CD14-positive monocyte (primary cell): Measurements from ENCODE around the gene ANO2. TPM values are rescaled to one million over a fixed set of nuclear protein-coding genes. Genes with fewer than 3 reads are reported as not detected.

Experiments used
- DNase-seq, 3 donors: peaks; one replicate each; pipeline ENCODE4 v3.0.0-alpha.2; 2011 to 2022
- H2AFZ ChIP-seq: 2 replicates; pipeline ENCODE4 v1.6.0; 2012; ENCODE audit warnings: mild to moderate bottlenecking, low read depth, low read length, inconsistent platforms; ENCODE audit not compliant: insufficient read depth, poor library complexity, severe bottlenecking
- H3K27ac ChIP-seq, 2 donors: 1 replicate in 1 of 2; 2 replicates in 1 of 2; pipeline ENCODE4 v1.5.1; 2012 to 2013; ENCODE audit warnings: low read length in 2 of 2, control low read depth in 1 of 2, inconsistent platforms in 1 of 2, low read depth in 1 of 2, mild to moderate bottlenecking in 1 of 2
- H3K27me3 ChIP-seq, 2 donors: one replicate each; pipeline versions ENCODE4 v1.6.0 to v1.6.1; 2011 to 2013; ENCODE audit warnings: low read length in 2 of 2; ENCODE audit not compliant: control insufficient read depth in 2 of 2, insufficient read depth in 2 of 2
- H3K36me3 ChIP-seq, 2 donors: replicated peaks in 1 of 2; 1 replicate in 1 of 2; 2 replicates in 1 of 2; pipeline versions ENCODE4 v1.5.1 to v1.6.1; 2012 to 2013; ENCODE audit warnings: low read length in 2 of 2, control low read depth in 1 of 2, inconsistent platforms in 1 of 2, mild to moderate bottlenecking in 1 of 2; ENCODE audit not compliant: insufficient read depth in 2 of 2, control insufficient read depth in 1 of 2
- H3K4me1 ChIP-seq, 2 donors: 1 replicate in 1 of 2; 2 replicates in 1 of 2; pipeline versions ENCODE4 v1.5.1 to v1.6.1; 2012 to 2013; ENCODE audit warnings: low read length in 2 of 2, control low read depth in 1 of 2, inconsistent platforms in 1 of 2, mild to moderate bottlenecking in 1 of 2, moderate library complexity in 1 of 2; ENCODE audit not compliant: insufficient read depth in 2 of 2, control insufficient read depth in 1 of 2
- H3K4me2 ChIP-seq: replicated peaks from 2 replicates; pipeline ENCODE3; 2012; ENCODE audit warnings: low read length, moderate library complexity, mild to moderate bottlenecking; ENCODE audit not compliant: poor library complexity, severe bottlenecking; ENCODE audit errors: extremely low read depth
- H3K4me3 ChIP-seq, 3 experiments: fragments of 200-600 bp in 1 of 3; sonication (generic) in 1 of 3; replicated peaks in 1 of 3; 1 replicate in 2 of 3; 2 replicates in 1 of 3; pipeline ENCODE4 v1.5.1; 2011 to 2013; ENCODE audit warnings: low read length in 3 of 3, mild to moderate bottlenecking in 3 of 3, control low read depth in 2 of 3, low read depth in 2 of 3, inconsistent platforms in 1 of 3, moderate library complexity in 1 of 3
- H3K79me2 ChIP-seq: 2 replicates; pipeline ENCODE4 v1.6.0; 2012; ENCODE audit warnings: mild to moderate bottlenecking, control low read depth, inconsistent platforms, low read length, moderate library complexity; ENCODE audit not compliant: insufficient read depth
- H3K9ac ChIP-seq: 2 replicates; pipeline ENCODE4 v1.6.0; 2017; ENCODE audit warnings: low read length, mild to moderate bottlenecking; ENCODE audit not compliant: insufficient read depth, poor library complexity, severe bottlenecking
- H3K9me3 ChIP-seq, 2 donors: replicated peaks in 1 of 2; 1 replicate in 1 of 2; 2 replicates in 1 of 2; pipeline versions ENCODE4 v1.5.1 to v1.6.1; 2012 to 2013; ENCODE audit warnings: low read length in 2 of 2, control low read depth in 1 of 2; ENCODE audit not compliant: control insufficient read depth in 1 of 2, insufficient read depth in 1 of 2
- H4K20me1 ChIP-seq: 2 replicates; pipeline ENCODE4 v1.6.0; 2012; ENCODE audit warnings: mild to moderate bottlenecking, low read length, control low read depth, moderate library complexity; ENCODE audit not compliant: insufficient read depth
- H3K27ac Mint-ChIP-seq, 7 donors: one replicate each; pipeline ENCODE4 v1.8.0; 2020; ENCODE audit warnings: mild to moderate bottlenecking in 7 of 7, mixed read lengths in 7 of 7, moderate library complexity in 6 of 7, inconsistent platforms in 2 of 7
- H3K27me3 Mint-ChIP-seq, 3 donors: one replicate each; pipeline ENCODE4 v1.8.0; 2021 to 2022; ENCODE audit warnings: low read depth in 3 of 3, mild to moderate bottlenecking in 3 of 3, mixed read lengths in 3 of 3, moderate library complexity in 3 of 3, inconsistent platforms in 1 of 3
- H3K36me3 Mint-ChIP-seq, 2 donors: one replicate each; pipeline ENCODE4 v1.8.0; 2020; ENCODE audit warnings: mixed read lengths in 2 of 2, inconsistent platforms in 1 of 2, mild to moderate bottlenecking in 1 of 2
- H3K4me1 Mint-ChIP-seq: one replicate; pipeline ENCODE4 v1.8.0; 2020; ENCODE audit warnings: mild to moderate bottlenecking, mixed read lengths
- H3K4me3 Mint-ChIP-seq, 2 donors: one replicate each; pipeline ENCODE4 v1.8.0; 2020; ENCODE audit warnings: mild to moderate bottlenecking in 2 of 2, mixed read lengths in 2 of 2, moderate library complexity in 1 of 2
- H3K9me3 Mint-ChIP-seq, 7 donors: one replicate each; pipeline ENCODE4 v1.8.0; 2020 to 2022; ENCODE audit warnings: mixed read lengths in 7 of 7, mild to moderate bottlenecking in 6 of 7, moderate library complexity in 6 of 7, inconsistent platforms in 2 of 7
- WGBS: methylation state at CpG from one replicate; pipeline ENCODE4 v1.1.5; 2013; ENCODE audit warnings: missing lambda C conversion rate; ENCODE audit not compliant: insufficient coverage; 5-methylcytosine and 5-hydroxymethylcytosine counted together
- intact Hi-C, 2 donors: fragments of 100-400 bp; cut with micrococcal nuclease; formaldehyde crosslinking; loops; one replicate each; pipeline versions ENCODE4 v1.15.0 to v1.15.1; 2023
- polyA plus RNA-seq, 3 donors: library from polyadenylated mRNA; depleted of rRNA in 1 of 3; unstranded in 2 of 3; stranded (reverse) in 1 of 3; fragments of 300-500 nt in 2 of 3; fragments of >200 nt in 1 of 3; fragmentation: Illumina TruSeq in 2 of 3; gene quantifications; 1 replicate in 2 of 3; 2 replicates in 1 of 3; pipeline ENCODE4 v1.2.3, GENCODE V29; 2012 to 2021
- TF ChIP-seq, protein P1 (sequence below): fragments of 200-600 bp; IDR thresholded peaks from one replicate; pipeline ENCODE4 v1.8.0; 2022; ENCODE audit warnings: antibody characterized with exemption, mild to moderate bottlenecking

ANO2 gene
- polyA plus RNA-seq, 3 donors, result not detected

DNA sequence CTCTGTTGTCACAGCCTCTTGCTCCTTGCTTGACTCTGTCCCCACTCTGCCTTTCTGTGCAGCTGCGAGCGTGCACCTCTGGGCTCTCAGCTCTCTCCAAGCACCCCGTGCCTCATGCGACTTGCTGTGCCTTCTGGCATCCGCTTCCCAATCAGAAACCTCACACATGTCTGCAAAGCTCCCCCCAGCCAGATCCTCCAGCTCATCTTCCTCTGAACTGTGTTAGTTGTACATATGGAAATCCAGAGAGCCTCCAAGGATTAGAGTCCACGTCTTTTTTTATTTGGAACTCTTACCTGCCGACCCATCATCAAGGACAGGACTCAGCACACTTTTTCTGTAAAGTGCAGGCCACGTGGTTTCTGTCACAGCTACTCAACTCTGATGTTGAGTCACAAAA lies 70.5 kb downstream of the ANO2 start:
- Histone ChIP-seq H3K27ac (no peak overlapping the region), H3K4me1 (no peaks in the 10 kb centered on the region), H3K9ac (no peak overlapping the region), H3K36me3 (no peaks in the 10 kb centered on the region), H3K9me3 (no peaks in the 10 kb centered on the region), H3K4me2 (no peak overlapping the region), H3K27me3 (no peaks in the 10 kb centered on the region), H3K79me2 (no peaks in the 10 kb centered on the region), H2AFZ (no peak overlapping the region), H3K4me3 (no peak overlapping the region), H4K20me1 (no peaks in the 10 kb centered on the region)
- H3K4me3 Mint-ChIP-seq, result no peak overlapping the region
- TF ChIP-seq, protein P1, sequence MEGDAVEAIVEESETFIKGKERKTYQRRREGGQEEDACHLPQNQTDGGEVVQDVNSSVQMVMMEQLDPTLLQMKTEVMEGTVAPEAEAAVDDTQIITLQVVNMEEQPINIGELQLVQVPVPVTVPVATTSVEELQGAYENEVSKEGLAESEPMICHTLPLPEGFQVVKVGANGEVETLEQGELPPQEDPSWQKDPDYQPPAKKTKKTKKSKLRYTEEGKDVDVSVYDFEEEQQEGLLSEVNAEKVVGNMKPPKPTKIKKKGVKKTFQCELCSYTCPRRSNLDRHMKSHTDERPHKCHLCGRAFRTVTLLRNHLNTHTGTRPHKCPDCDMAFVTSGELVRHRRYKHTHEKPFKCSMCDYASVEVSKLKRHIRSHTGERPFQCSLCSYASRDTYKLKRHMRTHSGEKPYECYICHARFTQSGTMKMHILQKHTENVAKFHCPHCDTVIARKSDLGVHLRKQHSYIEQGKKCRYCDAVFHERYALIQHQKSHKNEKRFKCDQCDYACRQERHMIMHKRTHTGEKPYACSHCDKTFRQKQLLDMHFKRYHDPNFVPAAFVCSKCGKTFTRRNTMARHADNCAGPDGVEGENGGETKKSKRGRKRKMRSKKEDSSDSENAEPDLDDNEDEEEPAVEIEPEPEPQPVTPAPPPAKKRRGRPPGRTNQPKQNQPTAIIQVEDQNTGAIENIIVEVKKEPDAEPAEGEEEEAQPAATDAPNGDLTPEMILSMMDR, result no peak
- no peaks in the 10 kb centered on the region for H3K4me1 Mint-ChIP-seq
- peaks cover 0 to 2% (median 0%) of the 10 kb centered on the region in 7 donors for H3K9me3 Mint-ChIP-seq
- 92% methylated on average over 4 of the region's 8 CpGs for WGBS
- intact Hi-C loops, result no loop called here
- H3K27ac Mint-ChIP-seq, result no peak overlapping the region
- DNase-seq, result no peak
- H3K27me3 Mint-ChIP-seq, result no peaks in the 10 kb centered on the region
- no peaks in the 10 kb centered on the region for H3K36me3 Mint-ChIP-seq

DNA sequence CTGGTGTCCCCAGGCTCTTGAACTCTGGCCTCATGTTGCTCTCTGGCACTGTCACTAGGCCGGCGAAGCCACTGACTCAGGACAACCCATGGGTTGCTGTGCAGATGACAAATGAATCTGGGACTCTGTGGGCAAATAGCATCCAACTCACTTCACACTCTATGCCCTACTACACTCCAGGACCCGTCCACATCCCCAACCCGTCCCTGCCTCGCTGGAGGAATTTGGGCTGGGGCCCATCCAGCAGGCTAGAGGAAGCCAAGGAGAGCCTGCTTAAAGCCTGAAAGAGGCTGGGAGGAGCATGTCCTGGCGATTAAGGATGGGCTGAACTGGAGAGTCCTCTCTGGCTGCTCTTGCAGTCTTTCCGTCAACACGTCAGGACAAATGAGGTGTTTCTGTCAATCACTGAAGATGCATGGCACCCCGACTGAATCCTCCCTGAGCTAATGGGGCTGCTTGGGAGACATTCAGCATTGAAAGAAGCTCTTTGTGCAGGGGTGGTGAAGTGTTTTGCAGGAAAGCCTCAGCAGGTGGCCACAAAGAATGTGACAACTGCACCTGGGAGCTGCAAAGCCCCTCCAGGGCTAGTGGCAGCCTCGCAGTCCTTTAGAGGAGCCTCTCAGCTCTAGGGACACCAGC lies 71.7 kb downstream of the ANO2 start:
- Mint-ChIP-seq H3K27ac (no peak overlapping the region), H3K4me1 (no peaks in the 10 kb centered on the region), H3K36me3 (no peaks in the 10 kb centered on the region), H3K27me3 (no peaks in the 10 kb centered on the region), H3K9me3 (peaks cover 0 to 2% (median 0%) of the 10 kb centered on the region in 7 donors), H3K4me3 (no peak overlapping the region)
- no peak for DNase-seq
- TF ChIP-seq, protein P1, result no peak
- H3K9me3 ChIP-seq, result no peaks in the 10 kb centered on the region
- H3K27me3 ChIP-seq, result no peaks in the 10 kb centered on the region
- H3K9ac ChIP-seq, result no peak overlapping the region
- 92% methylated on average over 6 of the region's 10 CpGs for WGBS
- no peak overlapping the region for H3K27ac ChIP-seq
- no peaks in the 10 kb centered on the region for H3K36me3 ChIP-seq
- no peak overlapping the region for H2AFZ ChIP-seq
- H3K4me3 ChIP-seq, result no peak overlapping the region
- no peaks in the 10 kb centered on the region for H3K79me2 ChIP-seq
- H4K20me1 ChIP-seq, result no peaks in the 10 kb centered on the region
- H3K4me2 ChIP-seq, result no peak overlapping the region
- intact Hi-C loops, result no loop called here
- H3K4me1 ChIP-seq, result no peaks in the 10 kb centered on the region
